ENCODE measurements around the gene GATA5. TPM values are rescaled to one million over a fixed set of nuclear protein-coding genes. Genes with fewer than 3 reads are reported as not detected.
A peak's percentile ranks its signal among the peaks of the same experiment; 100 is the strongest.

GATA5 gene
- total RNA-seq, 1 donor from 2014 or later, result not detected

DNA sequence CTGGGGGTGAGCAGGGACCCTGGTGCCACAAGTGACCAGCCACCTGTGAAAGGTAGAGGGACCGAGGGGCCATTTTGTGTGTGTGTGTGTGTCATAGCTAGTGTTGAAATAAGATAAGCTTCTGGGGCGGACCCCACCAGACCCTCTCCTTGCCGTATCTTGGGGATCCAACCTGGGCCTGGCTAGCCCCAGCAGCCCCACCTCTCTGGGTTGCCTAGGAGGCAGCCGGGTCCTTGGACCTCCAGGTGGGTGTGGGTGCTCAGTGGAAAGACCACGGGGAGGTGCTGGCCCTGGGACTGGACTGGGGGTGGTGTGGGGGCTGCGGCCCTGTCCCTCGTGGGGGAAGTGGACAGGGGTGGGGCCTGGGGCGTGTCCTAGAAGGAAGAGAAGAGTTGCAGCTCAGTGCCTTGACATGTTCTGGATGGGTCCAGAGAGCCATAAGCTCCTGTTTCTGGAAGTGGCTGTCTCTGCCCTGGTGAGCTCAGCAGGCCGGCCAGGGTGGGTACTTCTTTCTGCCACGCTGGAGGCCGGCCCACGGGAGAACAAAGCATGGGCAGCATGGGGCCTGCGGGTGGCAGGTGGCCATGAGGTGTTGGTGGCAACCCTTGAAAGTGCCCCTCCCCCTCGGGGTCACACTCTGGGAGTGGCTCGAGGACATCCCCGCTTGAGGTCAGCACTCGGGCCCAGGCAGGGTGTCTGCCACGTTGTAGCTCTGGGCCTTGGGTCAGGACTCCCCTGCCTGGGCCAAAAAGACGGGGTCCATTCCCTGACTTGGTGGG, 56.9 kb downstream of the GATA5 start:
- no peak for DNase-seq (ENCODE audit: low read depth)

DNA sequence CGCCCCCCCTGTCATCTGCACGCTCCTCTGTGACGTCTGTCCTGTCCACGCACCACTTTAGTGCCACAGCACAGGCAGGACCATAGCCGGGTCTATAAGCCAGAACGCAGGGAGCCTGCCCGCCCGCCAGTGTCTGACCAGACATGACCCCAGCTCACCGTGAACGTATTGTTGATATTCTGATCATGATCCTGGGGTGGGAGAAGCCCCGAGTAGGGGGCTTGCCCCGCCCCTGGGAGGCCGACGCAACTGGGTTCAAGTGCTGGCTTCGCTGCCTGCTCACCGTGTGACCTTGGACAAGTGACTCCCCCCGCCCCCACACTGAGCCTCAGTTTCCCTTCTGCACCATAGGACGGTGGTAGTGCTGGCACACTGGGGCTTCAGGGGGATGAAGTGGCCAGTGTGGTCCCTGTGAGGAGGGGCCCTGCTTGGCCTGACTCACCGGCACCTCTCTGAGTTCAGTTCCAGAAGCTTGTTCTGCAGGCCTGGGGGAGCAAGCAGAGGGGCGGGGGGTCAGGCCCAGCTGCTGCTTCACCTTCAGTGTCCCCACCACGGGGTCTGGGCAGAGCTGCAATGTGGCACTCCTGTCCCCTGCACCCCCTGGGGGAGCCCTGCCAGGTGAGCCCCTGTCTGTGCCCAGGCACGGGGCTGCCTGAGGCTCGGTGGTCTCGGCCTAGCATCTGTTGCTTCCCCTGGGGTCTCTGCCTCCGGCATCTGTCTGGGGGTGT, 57.6 kb downstream of the GATA5 start:
- DNase-seq (ENCODE audit: low read depth), result no peak

DNA sequence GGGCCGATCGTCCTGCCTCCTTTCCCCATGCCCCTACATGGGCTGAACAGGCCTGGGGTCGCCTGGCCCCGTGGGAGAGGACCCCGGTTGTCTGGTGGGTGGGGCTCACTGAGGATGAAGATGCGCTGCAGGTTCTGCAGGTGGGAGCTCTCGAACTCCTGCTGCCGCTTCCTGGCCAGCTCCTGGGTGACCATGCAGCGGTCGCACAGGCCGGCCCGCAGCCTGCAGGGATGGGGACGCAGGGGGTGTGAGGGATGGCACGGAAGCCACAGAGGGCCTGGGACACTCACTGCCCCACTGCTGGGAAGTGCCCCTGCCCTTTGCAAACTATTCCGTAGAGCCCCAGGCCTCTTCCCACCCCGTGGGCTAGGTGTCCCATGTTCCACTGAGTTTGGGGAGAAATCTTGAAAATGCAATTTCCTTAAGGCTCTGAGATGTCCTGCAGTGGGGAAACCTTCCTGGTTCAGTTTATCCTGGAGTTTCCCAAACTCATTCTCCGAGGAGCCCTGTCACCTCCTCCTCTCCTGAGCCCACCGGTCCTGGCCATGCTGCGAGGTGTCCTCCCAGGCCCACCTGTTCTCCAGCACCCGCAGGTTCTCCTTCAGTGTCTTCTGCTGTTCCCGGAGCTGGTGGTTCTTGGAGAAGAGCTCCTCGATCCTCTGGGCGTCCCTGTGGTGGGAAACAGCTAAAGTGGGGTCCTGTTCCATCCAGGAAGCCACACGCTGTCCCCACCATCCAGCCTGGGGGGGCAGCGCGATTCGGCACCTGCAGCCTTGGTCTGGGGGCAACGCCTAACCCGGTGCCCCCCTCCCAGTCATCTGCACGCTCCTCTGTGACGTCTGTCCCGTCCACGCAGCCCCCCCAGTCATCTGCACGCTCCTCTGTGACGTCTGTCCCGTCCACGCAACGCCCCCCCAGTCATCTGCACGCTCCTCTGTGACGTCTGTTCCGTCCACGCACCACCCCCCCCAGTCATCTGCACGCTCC, 58.9 kb downstream of the GATA5 start:
- DNase-seq (ENCODE audit: low read depth), result no peak

DNA sequence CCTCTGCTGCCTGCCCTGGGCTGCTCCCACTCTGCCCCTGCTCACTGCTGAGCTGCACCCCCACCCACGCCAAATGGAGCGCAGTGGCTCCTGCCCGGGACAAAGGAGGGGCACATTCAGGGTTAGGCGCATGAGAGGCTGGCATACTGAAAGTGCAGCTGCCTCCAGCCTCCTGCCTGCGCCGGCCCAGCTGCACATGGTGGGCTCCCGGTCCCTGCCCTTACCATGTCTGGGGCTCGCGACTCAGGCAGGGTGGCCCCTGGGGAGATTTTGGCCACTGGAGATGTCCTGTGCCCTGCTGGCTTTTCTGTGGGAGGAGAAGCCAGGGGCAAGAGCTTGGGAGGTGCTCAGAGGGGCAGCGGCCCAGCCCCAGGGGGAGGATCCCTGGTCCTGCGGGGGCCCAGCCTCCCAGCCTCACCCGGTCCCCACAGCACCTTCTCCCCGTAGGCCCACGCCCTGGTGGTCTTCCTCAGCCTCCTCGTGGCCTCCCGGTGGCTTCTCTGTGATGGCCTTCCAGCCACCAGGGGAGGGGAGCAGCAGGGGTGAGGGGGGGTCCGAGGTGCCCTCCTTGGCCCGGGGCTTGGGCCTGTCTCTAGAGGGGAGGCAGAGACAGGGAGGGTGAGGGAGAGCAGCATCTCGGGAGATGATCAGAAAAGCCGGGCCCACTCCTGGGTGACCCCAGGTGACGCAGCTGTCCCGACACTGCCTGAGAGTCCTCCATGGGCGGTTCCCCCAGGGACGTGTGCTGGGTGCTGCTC, 60.3 kb downstream of the GATA5 start:
- no peak for DNase-seq (ENCODE audit: low read depth)

DNA sequence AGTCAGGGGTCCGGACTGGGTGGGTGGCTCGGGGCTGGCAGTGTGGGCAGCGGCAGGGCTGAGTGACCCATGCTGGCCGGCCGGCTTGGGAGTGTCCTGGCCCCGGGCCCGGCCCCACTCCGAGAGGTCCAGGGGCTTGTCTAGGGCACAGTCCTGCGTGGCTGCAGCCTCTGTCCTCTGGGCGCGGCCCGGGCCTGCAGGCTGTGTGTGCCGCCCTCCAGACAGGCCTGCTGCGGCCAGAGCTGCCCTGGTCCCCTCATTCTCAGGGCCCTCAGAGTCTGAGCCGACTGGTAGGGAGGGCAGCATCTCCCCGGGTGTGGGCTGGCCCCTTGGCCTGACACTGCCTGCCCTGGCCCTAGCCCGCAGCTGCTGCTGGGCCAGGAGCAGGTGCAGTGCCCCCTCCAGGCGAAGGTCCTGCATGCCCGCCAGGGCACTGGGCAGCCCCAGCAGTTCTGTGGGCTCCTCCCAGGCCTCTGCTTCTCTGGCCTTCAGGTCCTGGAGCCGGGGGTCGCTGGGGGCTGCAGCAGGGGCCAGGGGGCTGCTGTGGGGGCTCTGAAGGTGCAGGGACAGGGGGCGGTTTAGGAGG, 61.8 kb downstream of the GATA5 start:
- DNase-seq (ENCODE audit: low read depth), result peak; percentile 68

Other genes with a start within 250 kb of the GATA5 start
- 24.5 and 30.2 TPM in 2 replicates for gene OSBPL2, start 237.5 kb downstream of the GATA5 start, total RNA-seq
- gene ADRM1, start 173.0 kb downstream of the GATA5 start, total RNA-seq, result 144 and 156 TPM in 2 replicates
- 90.5 and 173 TPM in 2 replicates for gene LAMA5, start 108.7 kb downstream of the GATA5 start, total RNA-seq
- gene RPS21, start 88.9 kb downstream of the GATA5 start, total RNA-seq, result 610 and 2,016 TPM in 2 replicates
- 3.8 and 4.4 TPM in 2 replicates for gene CABLES2, start 68.7 kb downstream of the GATA5 start, total RNA-seq
- 0.05 and 0.10 TPM in 2 replicates for gene RBBP8NL, start 48.5 kb downstream of the GATA5 start, total RNA-seq
- 0.11 and 0.16 TPM in 2 replicates for gene SLCO4A1, start 166.5 kb upstream of the GATA5 start, total RNA-seq
- not detected in 2 replicates for gene NTSR1, start 232.8 kb upstream of the GATA5 start, total RNA-seq

Measured in myocyte (in vitro differentiated cells).